T-cell (primary cell): ENCODE data around the gene FCAMR. TPM values are rescaled to one million over a fixed set of nuclear protein-coding genes. Genes with fewer than 3 reads are reported as not detected.
A peak's percentile ranks its signal among the peaks of the same experiment; 100 is the strongest.

Experiments used
- ATAC-seq, 4 experiments: fragments of 200-7000 bp in 3 of 4; fragments of 150-1000 bp in 1 of 4; cut with Tn5 transposase; replicated peaks in 1 of 4; 1 replicate in 3 of 4; 2 replicates in 1 of 4; pipeline ENCODE4 v1.10.0; 2021; ENCODE audit warnings: moderate library complexity in 3 of 4, mild to moderate bottlenecking in 2 of 4, moderate number of reproducible peaks in 1 of 4
- CTCF ChIA-PET, 2 donors: fragments of 300-600 bp; sonication (Branson Sonifier 250); formaldehyde crosslinking; loops; one replicate each; lab custom pipeline; 2022; ENCODE audit warnings: antibody characterized with exemption in 2 of 2; lab: Charles Lee
- POLR2A ChIA-PET, 2 donors: fragments of 300-600 bp; sonication (Branson Sonifier 250); formaldehyde crosslinking; loops; one replicate each; lab custom pipeline; 2022; ENCODE audit warnings: antibody characterized with exemption in 2 of 2; lab: Charles Lee
- DNase-seq, 35 experiments: peaks; one replicate each; pipeline versions ENCODE4 v3.0.0 to v3.0.0-alpha.2; 2013 to 2023
- H3K27ac ChIP-seq: one replicate; pipeline ENCODE4 v1.5.1; 2013; ENCODE audit warnings: low read length
- H3K27me3 ChIP-seq, 2 experiments: replicated peaks in 1 of 2; 1 replicate in 1 of 2; 2 replicates in 1 of 2; pipeline versions ENCODE4 v1.6.1 to v1.7.0; 2013; ENCODE audit warnings: low read length in 1 of 2, mixed read lengths in 1 of 2; ENCODE audit not compliant: control insufficient read depth in 2 of 2, insufficient read depth in 2 of 2; ENCODE audit errors: extremely low read depth in 1 of 2
- H3K36me3 ChIP-seq, 2 donors: 1 replicate in 1 of 2; 2 replicates in 1 of 2; pipeline versions ENCODE4 v1.6.1 to v1.7.0; 2013; ENCODE audit warnings: low read length in 1 of 2; ENCODE audit not compliant: control insufficient read depth in 2 of 2, insufficient read depth in 1 of 2; ENCODE audit errors: extremely low read depth in 1 of 2
- H3K4me1 ChIP-seq, 2 experiments: 1 replicate in 1 of 2; 2 replicates in 1 of 2; pipeline versions ENCODE4 v1.6.1 to v1.7.0; 2013; ENCODE audit warnings: low read length in 2 of 2, mixed read lengths in 1 of 2; ENCODE audit not compliant: insufficient read depth in 2 of 2, control insufficient read depth in 1 of 2; ENCODE audit errors: extremely low read depth in 1 of 2
- H3K4me3 ChIP-seq, 2 donors: 1 replicate in 1 of 2; 2 replicates in 1 of 2; pipeline versions ENCODE4 v1.5.1 to v1.7.0; 2013; ENCODE audit warnings: mild to moderate bottlenecking in 2 of 2, low read length in 1 of 2, moderate library complexity in 1 of 2; ENCODE audit not compliant: control insufficient read depth in 1 of 2; ENCODE audit errors: extremely low read depth in 1 of 2
- H3K9me3 ChIP-seq: 2 replicates; pipeline ENCODE4 v1.7.0; 2013
- H3K27ac Mint-ChIP-seq, 2 donors: one replicate each; pipeline ENCODE4 v1.8.0; 2020 to 2021; ENCODE audit warnings: mild to moderate bottlenecking in 2 of 2, mixed read lengths in 2 of 2
- H3K27me3 Mint-ChIP-seq, 2 donors: one replicate each; pipeline ENCODE4 v1.8.0; 2021 to 2022; ENCODE audit warnings: mixed read lengths in 2 of 2
- H3K36me3 Mint-ChIP-seq: one replicate; pipeline ENCODE4 v1.8.0; 2021; ENCODE audit warnings: mixed read lengths
- H3K4me1 Mint-ChIP-seq, 3 donors: one replicate each; pipeline ENCODE4 v1.8.0; 2020 to 2022; ENCODE audit warnings: mixed read lengths in 3 of 3, mild to moderate bottlenecking in 1 of 3
- H3K4me3 Mint-ChIP-seq, 3 donors: one replicate each; pipeline ENCODE4 v1.8.0; 2020 to 2022; ENCODE audit warnings: mild to moderate bottlenecking in 3 of 3, mixed read lengths in 3 of 3, moderate library complexity in 3 of 3
- H3K9me3 Mint-ChIP-seq, 3 donors: one replicate each; pipeline ENCODE4 v1.8.0; 2020 to 2022; ENCODE audit warnings: mixed read lengths in 3 of 3
- WGBS: methylation state at CpG from one replicate; pipeline ENCODE4 v1.1.5; 2013; ENCODE audit warnings: missing lambda C conversion rate; ENCODE audit not compliant: insufficient coverage; 5-methylcytosine and 5-hydroxymethylcytosine counted together
- total RNA-seq, 35 experiments: library from RNA in 6 of 35; stranded (reverse) in 6 of 35; fragments of 120-200 nt in 1 of 35; gene quantifications; one replicate each; pipeline versions ENCODE4 v1.2.1 to v1.2.4 and lab custom pipeline; 2013 to 2026

FCAMR gene
- total RNA-seq, 5 donors from 2014 or later (not counting 1 experiment from before 2014, with no cell fraction given): not detected

- Histone ChIP-seq H3K4me1 (peaks cover 30 to 70% of the 10 kb centered on the region in 2 experiments), H3K4me3 (peak overlapping the region; percentile 83 to 93), H3K27ac (peak overlapping the region; percentile 89), H3K27me3 (no peaks in the 10 kb centered on the region), H3K36me3 (no peaks in the 10 kb centered on the region), H3K9me3 (no peaks in the 10 kb centered on the region)
- ChIA-PET CTCF (interaction anchor here (1.0 to 3.5 kb wide), 5 partner anchors 9 to 197 kb away, joined by 3 to 52 read pairs (median 17); no protein-coding TSS in a partner anchor), POLR2A (interaction anchor here in 1 of 2 donors (1.0 to 1.1 kb wide), 2 partner anchors 14 to 105 kb away, joined by 3 to 7 read pairs; no protein-coding TSS in a partner anchor)
- 28% methylated on average over 6 of the region's 12 CpGs for WGBS
- Mint-ChIP-seq H3K9me3 (no peaks in the 10 kb centered on the region), H3K36me3 (peaks cover 16% of the 10 kb centered on the region), H3K4me1 (peaks cover 20 to 37% (median 32%) of the 10 kb centered on the region in 3 donors), H3K4me3 (no peak overlapping the region), H3K27me3 (no peaks in the 10 kb centered on the region), H3K27ac (no peak overlapping the region)
- ATAC-seq: peak; percentile 79 to 86 (median 83)
- peak; percentile 66 to 92 (median 83) for DNase-seq
These were observed 47.0 kb downstream of the FCAMR start for GRCh38 chr1:206923009-206923960.

- Mint-ChIP-seq H3K36me3 (peaks cover 24% of the 10 kb centered on the region), H3K4me1 (peaks cover 19 to 37% (median 32%) of the 10 kb centered on the region in 3 donors), H3K27me3 (no peaks in the 10 kb centered on the region), H3K27ac (no peak overlapping the region), H3K4me3 (no peak overlapping the region), H3K9me3 (no peaks in the 10 kb centered on the region)
- no CpG with 5 or more reads among the region's 1 CpG for WGBS
- H3K36me3 ChIP-seq: peaks cover 0 to 2% of the 10 kb centered on the region in 2 donors
- no peaks in the 10 kb centered on the region for H3K27me3 ChIP-seq
- ATAC-seq: no peak
- DNase-seq: no peak
- H3K9me3 ChIP-seq: no peaks in the 10 kb centered on the region
- ChIA-PET POLR2A (interaction anchor here (0.6 to 1.3 kb wide), 6 partner anchors 10 to 105 kb away, joined by 3 to 7 read pairs (median 4); no protein-coding TSS in a partner anchor), CTCF (interaction anchor here (0.7 to 3.5 kb wide), 13 partner anchors 9 to 377 kb away, joined by 3 to 52 read pairs (median 7); no protein-coding TSS in a partner anchor)
- peaks cover 30 to 73% of the 10 kb centered on the region in 2 experiments for H3K4me1 ChIP-seq
- peak overlapping the region; percentile 89 for H3K27ac ChIP-seq
- H3K4me3 ChIP-seq: peak overlapping the region; percentile 83 to 93
These were observed 47.7 kb downstream of the FCAMR start for GRCh38 chr1:206922524-206922923.

GRCh38 chr1:206921772-206922265 lies 48.4 kb downstream of the FCAMR start, which contains the start of gene FCMR:
TSS of gene FCMR (minus strand) at chr1:206921941. CDS start at chr1:206921854, 87 bp downstream.
- no peak within 1 kb of the TSS for H3K4me3 Mint-ChIP-seq
- Histone ChIP-seq H3K27me3 (no peaks in the 10 kb centered on the region), H3K9me3 (no peaks in the 10 kb centered on the region), H3K36me3 (peaks cover 0 to 9% of the 10 kb centered on the region in 2 donors), H3K4me3 (peak within 1 kb of the TSS; percentile 83 to 93), H3K4me1 (peaks cover 36 to 76% of the 10 kb centered on the region in 2 experiments), H3K27ac (peak within 1 kb of the TSS; percentile 89)
- peak in 32 of 35 experiments; percentile 28 to 81 (median 60) for DNase-seq
- WGBS: 0% methylated on average over 2 of the region's 7 CpGs
- no peaks in the 10 kb centered on the region for H3K27me3 Mint-ChIP-seq
- no peak within 1 kb of the TSS for H3K27ac Mint-ChIP-seq
- peaks cover 30% of the 10 kb centered on the region for H3K36me3 Mint-ChIP-seq
- H3K4me1 Mint-ChIP-seq: peaks cover 20 to 40% (median 35%) of the 10 kb centered on the region in 3 donors
- peak; percentile 44 to 60 (median 50) for ATAC-seq
- CTCF ChIA-PET: interaction anchor here (0.6 to 3.5 kb wide), 16 partner anchors 9 to 564 kb away, joined by 3 to 52 read pairs (median 6); no protein-coding TSS in a partner anchor
- H3K9me3 Mint-ChIP-seq: no peaks in the 10 kb centered on the region
- POLR2A ChIA-PET: interaction anchor here (0.6 to 1.5 kb wide), 11 partner anchors 9 to 237 kb away, joined by 3 to 12 read pairs (median 3); partner anchors contain the start of gene MAPKAPK2 (in 1 of the 2)

GRCh38 chr1:206918076-206918475 lies 52.2 kb downstream of the FCAMR start:
- Mint-ChIP-seq H3K9me3 (no peaks in the 10 kb centered on the region), H3K27ac (peak overlapping the region in 1 of 2 donors; percentile 95), H3K27me3 (no peaks in the 10 kb centered on the region), H3K4me3 (no peak overlapping the region), H3K4me1 (peaks cover 52 to 78% (median 68%) of the 10 kb centered on the region in 3 donors), H3K36me3 (peaks cover 66% of the 10 kb centered on the region)
- H3K4me1 ChIP-seq: peaks cover 42 to 83% of the 10 kb centered on the region in 2 experiments
- CTCF ChIA-PET: interaction anchor here (0.6 to 1.8 kb wide), 13 partner anchors 9 to 252 kb away, joined by 3 to 8 read pairs (median 3); no protein-coding TSS in a partner anchor
- POLR2A ChIA-PET: interaction anchor here (1.1 to 1.4 kb wide), 2 partner anchors 55 to 403 kb away, joined by 3 to 5 read pairs; partner anchors contain the start of gene CD55 (in 1 of the 2)
- DNase-seq (no peak), ATAC-seq (no peak)
- peak overlapping the region; percentile 89 for H3K27ac ChIP-seq
- H3K36me3 ChIP-seq: peaks cover 10 to 45% of the 10 kb centered on the region in 2 donors
- no peaks in the 10 kb centered on the region for H3K27me3 ChIP-seq
- no peaks in the 10 kb centered on the region for H3K9me3 ChIP-seq
- 18% methylated on average over 3 of the region's 3 CpGs for WGBS
- H3K4me3 ChIP-seq: peak overlapping the region; percentile 83 to 93

GRCh38 chr1:206916000-206916709 lies 54.1 kb downstream of the FCAMR start:
- ChIA-PET CTCF (interaction anchor here (0.5 to 2.3 kb wide), 11 partner anchors 10 to 191 kb away, joined by 3 to 8 read pairs (median 4); no protein-coding TSS in a partner anchor), POLR2A (interaction anchor here (0.6 to 0.7 kb wide), 2 partner anchors 218 to 335 kb away, joined by 3 to 7 read pairs; no protein-coding TSS in a partner anchor)
- Histone ChIP-seq H3K27ac (peak overlapping the region; percentile 89), H3K4me3 (peak overlapping the region; percentile 83 to 93), H3K36me3 (peaks cover 10 to 61% of the 10 kb centered on the region in 2 donors), H3K27me3 (no peaks in the 10 kb centered on the region), H3K4me1 (peaks cover 46 to 86% of the 10 kb centered on the region in 2 experiments), H3K9me3 (no peaks in the 10 kb centered on the region)
- H3K4me1 Mint-ChIP-seq: peaks cover 71 to 97% (median 86%) of the 10 kb centered on the region in 3 donors
- ATAC-seq (no peak), DNase-seq (no peak)
- no peak overlapping the region for H3K4me3 Mint-ChIP-seq
- H3K36me3 Mint-ChIP-seq: peaks cover 78% of the 10 kb centered on the region
- H3K9me3 Mint-ChIP-seq: no peaks in the 10 kb centered on the region
- WGBS: 53% methylated on average over 4 of the region's 8 CpGs
- H3K27me3 Mint-ChIP-seq: no peaks in the 10 kb centered on the region
- H3K27ac Mint-ChIP-seq: peak overlapping the region in 1 of 2 donors; percentile 95
